Activated naive CD8-positive, alpha-beta T cell treated with anti-CD3 and anti-CD28 coated beads, Interleukin-2, amount 10 ng/mL, durations not matched to agents 7 days and 5 days (primary cell): ENCODE data around the gene ANKS1A. TPM values are rescaled to one million over a fixed set of nuclear protein-coding genes. Genes with fewer than 3 reads are reported as not detected.

Experiments used
- ATAC-seq: fragments of 150-1000 bp; cut with Tn5 transposase; one replicate; pipeline ENCODE4 v1.10.0; 2021; ENCODE audit warnings: low read depth, moderate library complexity
- POLR2A ChIA-PET: fragments of 350-600 bp; sonication (Branson Sonifier 250); formaldehyde crosslinking; loops from one replicate; lab custom pipeline; 2021; ENCODE audit warnings: antibody characterized with exemption; lab: Charles Lee
- DNase-seq: peaks from one replicate; pipeline ENCODE4 v3.0.0; 2021
- H3K27ac Mint-ChIP-seq: one replicate; pipeline ENCODE4 v1.8.0; 2022; ENCODE audit warnings: mild to moderate bottlenecking, mixed read lengths
- H3K27me3 Mint-ChIP-seq: one replicate; pipeline ENCODE4 v1.8.0; 2022; ENCODE audit warnings: mild to moderate bottlenecking, moderate library complexity, mixed read lengths
- H3K36me3 Mint-ChIP-seq: one replicate; pipeline ENCODE4 v1.8.0; 2021; ENCODE audit warnings: mild to moderate bottlenecking, mixed read lengths
- H3K4me1 Mint-ChIP-seq: one replicate; pipeline ENCODE4 v1.8.0; 2021; ENCODE audit warnings: mixed read lengths
- H3K4me3 Mint-ChIP-seq: one replicate; pipeline ENCODE4 v1.8.0; 2022; ENCODE audit warnings: mild to moderate bottlenecking, moderate library complexity, mixed read lengths
- H3K9me3 Mint-ChIP-seq: one replicate; pipeline ENCODE4 v1.8.0; 2021; ENCODE audit warnings: mixed read lengths
- total RNA-seq, 2 experiments: library from RNA; stranded (reverse); gene quantifications; one replicate each; pipeline ENCODE4 v1.2.3, GENCODE V29; 2021

ANKS1A gene
- total RNA-seq, 2 experiments from 2014 or later = 8.1 to 9.3 TPM

GRCh38 chr6:35072051-35072697 lies 183.1 kb downstream of the ANKS1A start:
- H3K4me1 Mint-ChIP-seq = no peaks in the 10 kb centered on the region
- no peak overlapping the region for H3K4me3 Mint-ChIP-seq
- ATAC-seq (no peak), DNase-seq (no peak)
- POLR2A ChIA-PET = no interaction called here
- H3K27me3 Mint-ChIP-seq = no peaks in the 10 kb centered on the region
- no peaks in the 10 kb centered on the region for H3K9me3 Mint-ChIP-seq
- no peaks in the 10 kb centered on the region for H3K36me3 Mint-ChIP-seq
- no peak overlapping the region for H3K27ac Mint-ChIP-seq

- DNase-seq (no peak), ATAC-seq (no peak)
- no peaks in the 10 kb centered on the region for H3K27me3 Mint-ChIP-seq
- POLR2A ChIA-PET = no interaction called here
- no peaks in the 10 kb centered on the region for H3K9me3 Mint-ChIP-seq
- no peaks in the 10 kb centered on the region for H3K4me1 Mint-ChIP-seq
- H3K4me3 Mint-ChIP-seq = no peak overlapping the region
- H3K36me3 Mint-ChIP-seq = no peaks in the 10 kb centered on the region
- no peak overlapping the region for H3K27ac Mint-ChIP-seq
These were observed 183.6 kb downstream of the ANKS1A start for GRCh38 chr6:35072698-35073055.

GRCh38 chr6:35073211-35073610 lies 184.2 kb downstream of the ANKS1A start:
- POLR2A ChIA-PET = no interaction called here
- DNase-seq = no peak

GRCh38 chr6:35073766-35074471 lies 184.9 kb downstream of the ANKS1A start:
- POLR2A ChIA-PET = no interaction called here
- Mint-ChIP-seq H3K4me3 (no peak overlapping the region), H3K4me1 (no peaks in the 10 kb centered on the region), H3K27ac (no peak overlapping the region), H3K9me3 (no peaks in the 10 kb centered on the region), H3K36me3 (no peaks in the 10 kb centered on the region), H3K27me3 (no peaks in the 10 kb centered on the region)
- ATAC-seq (no peak), DNase-seq (no peak)

More at GRCh38 chr6:35073211-35073610, 184.2 kb downstream of the ANKS1A start:
- Mint-ChIP-seq H3K4me3 (no peak overlapping the region), H3K36me3 (no peaks in the 10 kb centered on the region), H3K27me3 (no peaks in the 10 kb centered on the region), H3K4me1 (no peaks in the 10 kb centered on the region), H3K9me3 (no peaks in the 10 kb centered on the region), H3K27ac (no peak overlapping the region)
- ATAC-seq = no peak

- no peak for DNase-seq
- Mint-ChIP-seq H3K9me3 (no peaks in the 10 kb centered on the region), H3K4me1 (peaks cover 2% of the 10 kb centered on the region), H3K36me3 (no peaks in the 10 kb centered on the region), H3K4me3 (no peak overlapping the region), H3K27ac (no peak overlapping the region), H3K27me3 (no peaks in the 10 kb centered on the region)
- ATAC-seq = no peak
- POLR2A ChIA-PET = no interaction called here
These were observed 188.1 kb downstream of the ANKS1A start for GRCh38 chr6:35076997-35077712.

GRCh38 chr6:35077713-35078105 lies 188.7 kb downstream of the ANKS1A start:
- no peak overlapping the region for H3K27ac Mint-ChIP-seq
- peak; percentile 7 for DNase-seq

GRCh38 chr6:35078226-35078850 lies 189.3 kb downstream of the ANKS1A start:
- Mint-ChIP-seq H3K36me3 (no peaks in the 10 kb centered on the region), H3K27ac (no peak overlapping the region), H3K4me3 (no peak overlapping the region), H3K4me1 (peaks cover 2% of the 10 kb centered on the region), H3K27me3 (no peaks in the 10 kb centered on the region), H3K9me3 (no peaks in the 10 kb centered on the region)
- ATAC-seq (no peak), DNase-seq (peak; percentile 22)
- POLR2A ChIA-PET = no interaction called here

More at GRCh38 chr6:35077713-35078105, 188.7 kb downstream of the ANKS1A start:
- H3K27me3 Mint-ChIP-seq = no peaks in the 10 kb centered on the region
- no peaks in the 10 kb centered on the region for H3K36me3 Mint-ChIP-seq
- H3K4me3 Mint-ChIP-seq = no peak overlapping the region
- POLR2A ChIA-PET = no interaction called here
- H3K4me1 Mint-ChIP-seq = peaks cover 2% of the 10 kb centered on the region
- no peak for ATAC-seq
- H3K9me3 Mint-ChIP-seq = no peaks in the 10 kb centered on the region

GRCh38 chr6:35078896-35079295 lies 189.8 kb downstream of the ANKS1A start:
- H3K9me3 Mint-ChIP-seq = no peaks in the 10 kb centered on the region
- POLR2A ChIA-PET = interaction anchor here (0.6 kb wide), 1 partner anchor 356 kb away, joined by 3 read pairs; no protein-coding TSS in a partner anchor

GRCh38 chr6:35079311-35080000 lies 190.4 kb downstream of the ANKS1A start:
- Mint-ChIP-seq H3K4me3 (no peak overlapping the region), H3K27ac (no peak overlapping the region), H3K9me3 (no peaks in the 10 kb centered on the region), H3K36me3 (no peaks in the 10 kb centered on the region), H3K4me1 (peaks cover 2% of the 10 kb centered on the region), H3K27me3 (no peaks in the 10 kb centered on the region)
- DNase-seq (peak; percentile 25), ATAC-seq (no peak)
- POLR2A ChIA-PET = interaction anchor here (0.6 kb wide), 1 partner anchor 356 kb away, joined by 3 read pairs; no protein-coding TSS in a partner anchor

More at GRCh38 chr6:35078896-35079295, 189.8 kb downstream of the ANKS1A start:
- Mint-ChIP-seq H3K36me3 (no peaks in the 10 kb centered on the region), H3K4me1 (peaks cover 2% of the 10 kb centered on the region), H3K27me3 (no peaks in the 10 kb centered on the region), H3K4me3 (no peak overlapping the region), H3K27ac (no peak overlapping the region)
- DNase-seq (peak; percentile 17), ATAC-seq (no peak)

- peak; percentile 17 for DNase-seq
- no peak for ATAC-seq
- Mint-ChIP-seq H3K4me1 (peaks cover 2% of the 10 kb centered on the region), H3K9me3 (no peaks in the 10 kb centered on the region), H3K27ac (no peak overlapping the region), H3K27me3 (no peaks in the 10 kb centered on the region), H3K36me3 (no peaks in the 10 kb centered on the region), H3K4me3 (no peak overlapping the region)
- POLR2A ChIA-PET = no interaction called here
These were observed 191.1 kb downstream of the ANKS1A start for GRCh38 chr6:35080016-35080680.

GRCh38 chr6:35080821-35081425 lies 191.9 kb downstream of the ANKS1A start:
- no peak for ATAC-seq
- POLR2A ChIA-PET = no interaction called here

GRCh38 chr6:35081426-35081851 lies 192.4 kb downstream of the ANKS1A start:
- POLR2A ChIA-PET = no interaction called here
- H3K4me3 Mint-ChIP-seq = no peak overlapping the region
- no peaks in the 10 kb centered on the region for H3K9me3 Mint-ChIP-seq
- peaks cover 2% of the 10 kb centered on the region for H3K4me1 Mint-ChIP-seq
- ATAC-seq (no peak), DNase-seq (peak; percentile 19)
- no peaks in the 10 kb centered on the region for H3K27me3 Mint-ChIP-seq
- peak overlapping the region; percentile 6 for H3K27ac Mint-ChIP-seq
- no peaks in the 10 kb centered on the region for H3K36me3 Mint-ChIP-seq

More at GRCh38 chr6:35080821-35081425, 191.9 kb downstream of the ANKS1A start:
- no peaks in the 10 kb centered on the region for H3K9me3 Mint-ChIP-seq
- H3K4me3 Mint-ChIP-seq = no peak overlapping the region
- H3K36me3 Mint-ChIP-seq = no peaks in the 10 kb centered on the region
- H3K27ac Mint-ChIP-seq = no peak overlapping the region
- no peaks in the 10 kb centered on the region for H3K27me3 Mint-ChIP-seq
- peak; percentile 17 for DNase-seq
- H3K4me1 Mint-ChIP-seq = peaks cover 2% of the 10 kb centered on the region
